ENCODE data around the gene ANKRD27.

DNA sequence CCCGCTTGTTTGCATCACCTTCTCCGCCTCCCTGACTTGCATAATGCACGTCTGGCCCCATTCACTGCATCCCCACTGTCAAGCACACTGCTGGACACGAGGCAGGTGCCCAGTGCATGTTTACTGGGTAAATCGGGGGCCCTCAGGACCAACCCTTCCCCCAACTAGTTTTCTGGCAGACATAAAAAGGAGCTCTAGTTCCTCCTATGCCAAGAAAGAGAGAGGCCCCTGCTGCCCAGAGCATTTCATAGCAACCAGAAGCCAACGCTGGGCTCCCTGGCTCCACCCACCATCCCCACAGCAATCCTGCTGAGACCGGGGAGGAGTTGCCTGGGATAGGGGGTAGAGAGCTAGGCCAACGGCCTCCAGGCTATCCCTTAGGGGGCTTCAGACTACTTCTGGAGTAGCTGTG, 23.2 kb downstream of the ANKRD27 start:
- TF ChIP-seq POLR2A (IDR thresholded peaks at IDR 0.05), result no peak
- TF ChIP-seq, protein P1, sequence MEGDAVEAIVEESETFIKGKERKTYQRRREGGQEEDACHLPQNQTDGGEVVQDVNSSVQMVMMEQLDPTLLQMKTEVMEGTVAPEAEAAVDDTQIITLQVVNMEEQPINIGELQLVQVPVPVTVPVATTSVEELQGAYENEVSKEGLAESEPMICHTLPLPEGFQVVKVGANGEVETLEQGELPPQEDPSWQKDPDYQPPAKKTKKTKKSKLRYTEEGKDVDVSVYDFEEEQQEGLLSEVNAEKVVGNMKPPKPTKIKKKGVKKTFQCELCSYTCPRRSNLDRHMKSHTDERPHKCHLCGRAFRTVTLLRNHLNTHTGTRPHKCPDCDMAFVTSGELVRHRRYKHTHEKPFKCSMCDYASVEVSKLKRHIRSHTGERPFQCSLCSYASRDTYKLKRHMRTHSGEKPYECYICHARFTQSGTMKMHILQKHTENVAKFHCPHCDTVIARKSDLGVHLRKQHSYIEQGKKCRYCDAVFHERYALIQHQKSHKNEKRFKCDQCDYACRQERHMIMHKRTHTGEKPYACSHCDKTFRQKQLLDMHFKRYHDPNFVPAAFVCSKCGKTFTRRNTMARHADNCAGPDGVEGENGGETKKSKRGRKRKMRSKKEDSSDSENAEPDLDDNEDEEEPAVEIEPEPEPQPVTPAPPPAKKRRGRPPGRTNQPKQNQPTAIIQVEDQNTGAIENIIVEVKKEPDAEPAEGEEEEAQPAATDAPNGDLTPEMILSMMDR (IDR thresholded peaks at IDR 0.05), result peak in 2 of 12 donors; percentile 13 to 17

All from heart left ventricle (tissue), 13 donors.